Cardiac muscle cell (in vitro differentiated cells and primary cell): ENCODE data around the gene WDR48. TPM values are rescaled to one million over a fixed set of nuclear protein-coding genes. Genes with fewer than 3 reads are reported as not detected.

Experiments
- DNase-seq, 2 donors: peaks; one replicate each; pipeline versions ENCODE4 v3.0.0 to v3.0.0-alpha.2; 2010 to 2017; ENCODE audit warnings: low read depth in 1 of 2, low spot score in 1 of 2
- H3K27ac ChIP-seq: fragments of 200-600 bp; sonication (generic); 2 replicates; pipeline ENCODE4 v1.5.1; 2016
- H3K27me3 ChIP-seq: fragments of 200-600 bp; sonication (generic); 2 replicates; pipeline ENCODE4 v1.6.0; 2016; ENCODE audit warnings: control low read depth
- H3K36me3 ChIP-seq: fragments of 200-600 bp; sonication (generic); 2 replicates; pipeline ENCODE4 v1.5.1; 2016; ENCODE audit warnings: control low read depth
- H3K4me1 ChIP-seq: fragments of 200-600 bp; sonication (generic); 2 replicates; pipeline ENCODE4 v1.8.1; 2017; ENCODE audit warnings: low read depth, mild to moderate bottlenecking, mixed run types
- H3K4me3 ChIP-seq: fragments of 200-600 bp; sonication (generic); 2 replicates; pipeline ENCODE4 v1.5.1; 2016; ENCODE audit warnings: mild to moderate bottlenecking
- H3K9me3 ChIP-seq: fragments of 200-600 bp; sonication (generic); 2 replicates; pipeline ENCODE4 v1.5.1; 2017; ENCODE audit warnings: low read depth, mild to moderate bottlenecking, control low read depth
- CTCF ChIP-seq: IDR thresholded peaks from 2 replicates; pipeline ENCODE4 v1.5.1; 2012; ENCODE audit warnings: low read depth, mild to moderate bottlenecking, low read length
- polyA plus RNA-seq: library from polyadenylated mRNA; unstranded; fragments of >200 nt; fragmentation: Nextera tagmentation; extraction: Ambion mirVana; gene quantifications from 2 replicates; pipeline ENCODE4 v1.2.1, GENCODE V29; 2016
- total RNA-seq: library from RNA; depleted of rRNA; stranded (reverse); fragments of >200 nt; gene quantifications from 2 replicates; pipeline ENCODE4 v1.2.3, GENCODE V29; 2016

WDR48 gene
- total and polyA plus RNA-seq, 2 experiments from 2014 or later = 31.5 to 43.2 TPM

- no peak overlapping the region for H3K4me3 ChIP-seq
- H3K9me3 ChIP-seq = no peaks in the 10 kb centered on the region
- H3K27ac ChIP-seq = no peak overlapping the region
- no peak for DNase-seq
- peaks cover 2% of the 10 kb centered on the region for H3K4me1 ChIP-seq
- no peak for TF ChIP-seq CTCF
- H3K36me3 ChIP-seq = no peaks in the 10 kb centered on the region
- no peaks in the 10 kb centered on the region for H3K27me3 ChIP-seq
These were observed 77.1 kb downstream of the WDR48 start for GRCh38 chr3:39128951-39129350.

DNA sequence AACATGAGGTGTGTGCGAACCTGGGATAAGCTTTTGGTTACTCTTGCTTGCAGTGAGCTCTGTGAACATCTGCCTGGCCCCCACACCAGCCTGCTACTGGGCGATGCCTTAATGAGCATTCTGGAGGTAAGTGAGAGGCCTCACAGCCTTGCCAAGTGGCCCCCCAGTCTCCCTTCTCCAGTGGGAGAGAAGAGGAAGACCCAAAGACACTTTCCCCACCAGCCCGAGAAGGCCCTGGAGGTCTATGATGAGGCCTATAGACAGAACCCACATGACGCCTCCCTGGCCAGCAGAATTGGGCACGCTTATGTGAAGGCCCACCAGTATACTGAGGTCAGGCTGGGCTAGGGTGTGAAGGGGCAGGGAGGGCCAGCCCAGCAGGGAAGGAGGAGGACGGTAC is 78.2 kb downstream of the WDR48 start:
- Histone ChIP-seq H3K4me1 (peaks cover 2% of the 10 kb centered on the region), H3K27me3 (no peaks in the 10 kb centered on the region), H3K27ac (no peak overlapping the region), H3K4me3 (no peak overlapping the region), H3K36me3 (no peaks in the 10 kb centered on the region), H3K9me3 (no peaks in the 10 kb centered on the region)
- no peak for TF ChIP-seq CTCF
- DNase-seq = no peak

DNA sequence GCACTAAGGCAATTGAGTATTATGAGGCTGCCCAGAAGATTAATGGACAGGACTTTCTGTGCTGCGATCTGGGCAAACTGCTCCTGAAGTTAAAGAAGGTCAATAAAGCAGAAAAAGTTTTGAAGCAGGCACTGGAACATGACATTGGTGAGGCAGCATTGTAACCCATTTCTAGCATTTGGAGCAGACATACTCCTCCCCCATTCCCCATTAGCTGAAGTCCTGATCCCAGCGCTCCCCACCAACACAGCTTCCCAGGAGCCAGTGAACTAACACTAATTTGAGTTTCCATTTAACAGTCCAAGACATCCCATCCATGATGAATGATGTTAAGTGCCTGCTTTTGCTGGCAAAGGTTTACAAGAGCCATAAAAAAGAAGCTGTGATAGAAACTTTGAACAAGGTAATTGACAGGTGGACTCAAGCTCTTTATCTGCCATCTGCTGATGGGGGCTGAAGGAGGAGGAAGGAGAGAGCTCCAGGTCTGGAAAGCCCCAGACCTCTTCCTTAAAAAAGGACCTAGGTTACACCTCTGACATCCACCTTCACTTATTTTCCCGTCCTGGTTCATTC is 79.0 kb downstream of the WDR48 start:
- Histone ChIP-seq H3K4me3 (no peak overlapping the region), H3K36me3 (no peaks in the 10 kb centered on the region), H3K27ac (no peak overlapping the region), H3K4me1 (peaks cover 2% of the 10 kb centered on the region), H3K27me3 (no peaks in the 10 kb centered on the region), H3K9me3 (no peaks in the 10 kb centered on the region)
- no peak for DNase-seq
- TF ChIP-seq CTCF = no peak

DNA sequence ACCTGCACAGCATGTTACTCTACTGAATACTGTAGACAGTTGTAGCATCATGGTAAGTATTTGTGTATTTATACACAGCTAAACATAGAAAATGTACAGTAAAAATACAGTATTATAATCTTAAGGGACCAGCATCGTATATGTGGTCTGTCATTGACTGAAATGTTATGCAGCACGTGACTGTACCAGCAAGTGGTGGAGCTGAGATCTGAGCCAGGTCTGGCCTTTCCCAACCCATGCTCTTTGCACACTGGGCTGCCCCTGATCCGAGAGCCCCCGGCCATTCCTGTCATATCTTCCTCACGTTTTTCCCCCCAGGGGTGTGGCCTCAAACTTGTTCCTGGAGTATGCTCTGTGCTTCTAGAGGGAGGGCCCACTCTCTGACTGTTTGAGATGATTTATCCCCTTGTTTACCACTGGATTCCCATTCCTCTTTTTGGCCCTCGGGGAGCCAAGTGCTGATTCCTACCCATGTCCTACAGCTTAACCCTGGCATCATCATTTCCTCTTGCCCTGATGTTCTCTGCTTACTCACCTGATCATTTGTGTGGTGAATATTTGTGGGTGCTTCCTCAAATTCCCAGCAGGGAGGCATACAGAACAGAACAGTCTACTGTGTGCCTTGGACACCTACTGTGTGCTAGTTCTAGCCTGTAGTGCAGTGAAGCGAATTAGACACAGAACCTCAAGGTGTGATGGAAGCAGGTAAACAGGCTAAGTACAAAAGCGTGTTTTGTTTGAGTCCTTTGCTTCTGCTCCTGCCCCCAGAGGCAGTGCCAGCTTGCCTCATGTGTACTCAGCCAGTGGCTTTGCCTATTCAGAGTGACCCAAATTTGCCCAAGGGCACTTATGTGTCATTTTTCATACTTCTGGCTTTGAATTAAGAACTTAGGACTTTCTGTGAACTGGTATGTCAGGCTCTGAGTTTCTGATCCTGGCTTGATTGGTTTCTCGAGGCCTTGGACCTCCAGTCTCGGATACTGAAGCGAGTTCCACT is 80.6 kb downstream of the WDR48 start:
- Histone ChIP-seq H3K27ac (no peak overlapping the region), H3K27me3 (no peaks in the 10 kb centered on the region), H3K4me3 (no peak overlapping the region), H3K4me1 (no peaks in the 10 kb centered on the region), H3K9me3 (no peaks in the 10 kb centered on the region), H3K36me3 (no peaks in the 10 kb centered on the region)
- no peak for TF ChIP-seq CTCF
- DNase-seq = no peak

DNA sequence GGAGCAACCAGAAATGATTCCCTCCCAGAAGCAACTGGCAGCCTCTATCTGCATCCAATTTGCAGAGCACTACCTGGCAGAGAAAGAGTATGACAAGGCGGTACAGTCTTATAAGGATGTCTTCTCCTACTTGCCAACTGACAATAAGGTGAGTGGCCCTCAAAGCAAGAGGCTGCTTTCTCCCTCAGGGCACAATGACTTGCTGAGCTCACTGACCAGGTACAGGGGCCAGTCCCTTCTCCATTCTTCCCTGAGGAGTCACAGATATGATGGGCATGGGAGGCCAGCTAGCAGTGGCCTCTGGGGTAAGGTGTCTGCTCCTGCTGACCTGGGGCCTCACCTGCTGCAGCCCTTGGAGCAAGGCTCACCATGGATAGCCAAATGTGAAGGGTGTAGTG is 81.3 kb downstream of the WDR48 start:
- H3K4me1 ChIP-seq = no peaks in the 10 kb centered on the region
- TF ChIP-seq CTCF = no peak
- DNase-seq = no peak
- no peaks in the 10 kb centered on the region for H3K27me3 ChIP-seq
- no peaks in the 10 kb centered on the region for H3K9me3 ChIP-seq
- no peak overlapping the region for H3K4me3 ChIP-seq
- H3K27ac ChIP-seq = no peak overlapping the region
- H3K36me3 ChIP-seq = no peaks in the 10 kb centered on the region
